Endodermal cell (in vitro differentiated cells): ENCODE measurements around the gene RIC1. TPM values are rescaled to one million over a fixed set of nuclear protein-coding genes. Genes with fewer than 3 reads are reported as not detected.
"Not testable (repeated sequence)": the region's sequence is repeated elsewhere in the genome, so short reads cannot be mapped to it uniquely, and the experiment has no call there.

Experiments
- DNase-seq: peaks from one replicate; pipeline ENCODE4 v3.0.0-alpha.2; 2017
- H3K27ac ChIP-seq: 2 replicates; pipeline ENCODE4 v1.5.1; 2013; ENCODE audit warnings: mild to moderate bottlenecking, low read depth, low read length, moderate library complexity
- H3K27me3 ChIP-seq: 2 replicates; pipeline ENCODE4 v1.6.1; 2013; ENCODE audit warnings: mild to moderate bottlenecking, low read length, moderate library complexity; ENCODE audit not compliant: insufficient read depth, control insufficient read depth, poor library complexity, severe bottlenecking
- H3K36me3 ChIP-seq: 2 replicates; pipeline ENCODE4 v1.7.0; 2013; ENCODE audit warnings: mild to moderate bottlenecking, low read length, moderate library complexity; ENCODE audit not compliant: control insufficient read depth, insufficient read depth
- H3K4me1 ChIP-seq: one replicate; pipeline ENCODE4 v1.7.0; 2013; ENCODE audit warnings: low read length; ENCODE audit not compliant: control insufficient read depth, insufficient read depth
- H3K4me3 ChIP-seq: 2 replicates; pipeline ENCODE4 v1.5.1; 2013; ENCODE audit warnings: mild to moderate bottlenecking, low read length, moderate library complexity
- H3K9ac ChIP-seq: 2 replicates; pipeline ENCODE4 v1.6.1; 2013; ENCODE audit warnings: mild to moderate bottlenecking, low read length, moderate library complexity; ENCODE audit not compliant: poor library complexity, severe bottlenecking; ENCODE audit errors: extremely low read depth
- H3K9me3 ChIP-seq: 2 replicates; pipeline ENCODE4 v1.6.1; 2013; ENCODE audit warnings: mild to moderate bottlenecking, low read length, moderate library complexity; ENCODE audit not compliant: control insufficient read depth
- H3K27ac Mint-ChIP-seq: 2 replicates; pipeline ENCODE4 v1.8.0; 2020; ENCODE audit warnings: mixed read lengths
- H3K27me3 Mint-ChIP-seq: 2 replicates; pipeline ENCODE4 v1.8.0; 2021; ENCODE audit warnings: mild to moderate bottlenecking, mixed read lengths; ENCODE audit not compliant: insufficient read depth
- H3K36me3 Mint-ChIP-seq: 2 replicates; pipeline ENCODE4 v1.8.0; 2020; ENCODE audit warnings: low read depth, mixed read lengths
- H3K4me1 Mint-ChIP-seq: 2 replicates; pipeline ENCODE4 v1.8.0; 2020; ENCODE audit warnings: mixed read lengths
- H3K4me3 Mint-ChIP-seq: 2 replicates; pipeline ENCODE4 v1.8.0; 2020; ENCODE audit warnings: mild to moderate bottlenecking, moderate library complexity, mixed read lengths
- H3K9me3 Mint-ChIP-seq: 2 replicates; pipeline ENCODE4 v1.8.0; 2020; ENCODE audit warnings: mild to moderate bottlenecking, mixed read lengths
- WGBS, 2 experiments: methylation state at CpG; one replicate each; pipeline versions ENCODE4 v1.1.5 to v1.1.7; 2013; ENCODE audit warnings: missing lambda C conversion rate in 2 of 2, mixed read lengths in 1 of 2; ENCODE audit not compliant: insufficient coverage in 1 of 2, insufficient read length in 1 of 2; 5-methylcytosine and 5-hydroxymethylcytosine counted together
- total RNA-seq, 2 donors: library from RNA; stranded (reverse); fragmentation: NEBNext Ultra II Directional in 1 of 2; extraction: Animal tissue kit (Norgen Biotek cat#: 25700) in 1 of 2; gene quantifications; 2 replicates in 1 of 2; 3 replicates in 1 of 2; pipeline ENCODE4 v1.2.1, GENCODE V29; 2021
- TF ChIP-seq, protein P1 (sequence below): fragments of 200-600 bp; sonication (generic); conservative IDR thresholded peaks from 2 replicates; pipeline ENCODE4 v1.5.0; 2021; ENCODE audit warnings: antibody characterized with exemption, mild to moderate bottlenecking

RIC1 gene
- total RNA-seq, 2 donors from 2014 or later: 27.0 to 27.1 TPM

DNA sequence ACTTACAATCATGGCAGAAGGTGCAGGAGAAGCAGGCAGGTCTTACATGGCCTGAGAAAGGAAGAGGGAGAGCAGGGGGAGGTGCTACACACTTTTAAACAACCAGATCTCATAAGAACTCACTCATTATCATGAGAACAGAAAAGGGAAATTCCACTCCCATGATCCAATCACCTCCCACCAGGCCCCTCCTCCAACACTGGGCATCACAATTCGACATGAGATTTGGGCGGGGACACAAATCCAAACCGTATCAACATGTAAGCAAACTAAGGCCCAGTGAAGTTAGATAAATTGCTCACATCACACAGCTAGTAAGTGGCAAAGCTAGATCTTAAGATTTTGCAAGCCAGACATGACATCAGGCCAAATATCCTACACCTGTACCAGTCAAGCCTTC is 48.3 kb upstream of the RIC1 start:
- H3K9me3 Mint-ChIP-seq: peaks cover 3% of the 10 kb centered on the region
- Histone ChIP-seq H3K27me3 (no peaks in the 10 kb centered on the region), H3K4me1 (no peaks in the 10 kb centered on the region), H3K9me3 (no peaks in the 10 kb centered on the region), H3K9ac (no peak overlapping the region), H3K4me3 (no peak overlapping the region), H3K27ac (no peak overlapping the region), H3K36me3 (no peaks in the 10 kb centered on the region)
- H3K27me3 Mint-ChIP-seq: no peaks in the 10 kb centered on the region
- 92% methylated on average over 3 of the region's 3 CpGs; no CpG with 5 or more reads in 1 of the 2 experiments for WGBS, 2 experiments
- no peaks in the 10 kb centered on the region for H3K4me1 Mint-ChIP-seq
- TF ChIP-seq, protein P1, sequence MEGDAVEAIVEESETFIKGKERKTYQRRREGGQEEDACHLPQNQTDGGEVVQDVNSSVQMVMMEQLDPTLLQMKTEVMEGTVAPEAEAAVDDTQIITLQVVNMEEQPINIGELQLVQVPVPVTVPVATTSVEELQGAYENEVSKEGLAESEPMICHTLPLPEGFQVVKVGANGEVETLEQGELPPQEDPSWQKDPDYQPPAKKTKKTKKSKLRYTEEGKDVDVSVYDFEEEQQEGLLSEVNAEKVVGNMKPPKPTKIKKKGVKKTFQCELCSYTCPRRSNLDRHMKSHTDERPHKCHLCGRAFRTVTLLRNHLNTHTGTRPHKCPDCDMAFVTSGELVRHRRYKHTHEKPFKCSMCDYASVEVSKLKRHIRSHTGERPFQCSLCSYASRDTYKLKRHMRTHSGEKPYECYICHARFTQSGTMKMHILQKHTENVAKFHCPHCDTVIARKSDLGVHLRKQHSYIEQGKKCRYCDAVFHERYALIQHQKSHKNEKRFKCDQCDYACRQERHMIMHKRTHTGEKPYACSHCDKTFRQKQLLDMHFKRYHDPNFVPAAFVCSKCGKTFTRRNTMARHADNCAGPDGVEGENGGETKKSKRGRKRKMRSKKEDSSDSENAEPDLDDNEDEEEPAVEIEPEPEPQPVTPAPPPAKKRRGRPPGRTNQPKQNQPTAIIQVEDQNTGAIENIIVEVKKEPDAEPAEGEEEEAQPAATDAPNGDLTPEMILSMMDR: no peak
- no peak overlapping the region for H3K4me3 Mint-ChIP-seq
- no peaks in the 10 kb centered on the region for H3K36me3 Mint-ChIP-seq
- no peak for DNase-seq
- H3K27ac Mint-ChIP-seq: no peak overlapping the region

DNA sequence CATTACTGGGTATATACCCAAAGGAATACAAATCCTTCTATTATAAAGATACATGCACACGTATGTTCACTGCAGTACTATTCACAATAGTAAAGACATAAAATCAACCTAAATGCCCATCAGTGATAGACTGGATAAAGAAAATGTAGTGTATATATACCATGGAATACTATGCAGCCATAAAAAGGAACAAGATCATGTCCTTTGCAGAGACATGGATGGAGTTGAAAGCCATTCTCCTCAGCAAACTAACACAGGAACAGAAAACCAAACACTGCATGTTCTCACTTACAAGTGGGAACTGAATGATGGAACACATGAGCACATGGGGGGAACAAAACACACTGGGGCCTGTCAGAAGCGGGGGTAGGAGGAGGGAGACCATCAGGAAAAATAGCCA is 47.2 kb upstream of the RIC1 start:
- not testable (repeated sequence) for H3K36me3 Mint-ChIP-seq, H3K27ac Mint-ChIP-seq, H3K27ac ChIP-seq, H3K9ac ChIP-seq, DNase-seq, H3K4me1 ChIP-seq, H3K27me3 Mint-ChIP-seq, H3K36me3 ChIP-seq, H3K4me3 Mint-ChIP-seq, H3K9me3 Mint-ChIP-seq, H3K4me1 Mint-ChIP-seq, H3K27me3 ChIP-seq, H3K9me3 ChIP-seq, H3K4me3 ChIP-seq
- 100% methylated on average over 2 of the region's 2 CpGs; no CpG with 5 or more reads in 1 of the 2 experiments for WGBS, 2 experiments

DNA sequence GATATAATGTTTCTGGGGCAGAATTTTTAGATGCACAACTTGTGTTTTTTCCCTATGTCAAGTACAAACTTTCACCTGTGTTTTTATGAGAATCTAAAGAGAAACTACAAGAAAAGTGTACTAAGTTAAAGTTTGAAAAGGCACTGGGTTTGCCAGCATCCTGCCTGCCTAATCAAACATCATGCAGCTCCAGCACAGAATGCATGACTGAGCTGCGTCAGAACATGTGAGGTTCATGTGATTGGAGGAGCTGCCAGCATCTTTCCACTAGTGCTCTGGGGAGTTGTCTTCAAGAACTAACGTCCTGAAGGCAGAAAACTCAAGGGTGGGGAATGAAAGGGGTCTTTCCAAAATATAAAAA is 46.1 kb upstream of the RIC1 start:
- no peak overlapping the region for H3K4me3 ChIP-seq
- no peaks in the 10 kb centered on the region for H3K36me3 Mint-ChIP-seq
- no peaks in the 10 kb centered on the region for H3K27me3 Mint-ChIP-seq
- no peaks in the 10 kb centered on the region for H3K4me1 Mint-ChIP-seq
- no peak for DNase-seq
- WGBS, 2 experiments: 80 to 85% methylated on average over 2 of the region's 2 CpGs
- no peak overlapping the region for H3K4me3 Mint-ChIP-seq
- H3K27ac Mint-ChIP-seq: no peak overlapping the region
- TF ChIP-seq, protein P1: no peak
- H3K9me3 Mint-ChIP-seq: peaks cover 3% of the 10 kb centered on the region
- no peaks in the 10 kb centered on the region for H3K36me3 ChIP-seq
- H3K9me3 ChIP-seq: no peaks in the 10 kb centered on the region
- H3K9ac ChIP-seq: no peak overlapping the region
- no peak overlapping the region for H3K27ac ChIP-seq
- H3K4me1 ChIP-seq: no peaks in the 10 kb centered on the region
- H3K27me3 ChIP-seq: no peaks in the 10 kb centered on the region

DNA sequence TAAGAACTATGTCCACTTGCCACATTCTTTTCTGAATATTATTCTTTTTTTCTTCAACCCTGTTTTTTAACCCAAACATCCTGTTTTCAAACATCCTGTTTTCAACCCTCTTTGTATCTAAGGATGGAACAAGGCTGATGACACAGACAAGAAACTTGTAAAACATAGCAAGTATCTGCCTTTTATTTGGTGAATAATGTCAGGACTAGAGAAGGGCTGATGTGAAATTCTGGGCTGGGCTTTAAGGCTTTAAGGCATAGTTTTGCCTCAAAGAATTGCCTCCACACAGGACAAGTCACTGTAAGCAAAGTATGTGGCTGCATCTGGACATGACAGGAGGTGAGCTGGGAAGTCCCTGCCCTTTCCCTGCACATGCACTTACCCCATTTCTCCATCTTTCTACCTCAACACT is 42.5 kb upstream of the RIC1 start:
- Histone ChIP-seq H3K4me1 (no peaks in the 10 kb centered on the region), H3K4me3 (no peak overlapping the region), H3K36me3 (no peaks in the 10 kb centered on the region), H3K27ac (no peak overlapping the region), H3K9me3 (no peaks in the 10 kb centered on the region), H3K27me3 (no peaks in the 10 kb centered on the region), H3K9ac (no peak overlapping the region)
- DNase-seq: no peak
- H3K27me3 Mint-ChIP-seq: no peaks in the 10 kb centered on the region
- no peak overlapping the region for H3K4me3 Mint-ChIP-seq
- H3K36me3 Mint-ChIP-seq: no peaks in the 10 kb centered on the region
- H3K9me3 Mint-ChIP-seq: peaks cover 3% of the 10 kb centered on the region
- TF ChIP-seq, protein P1: no peak
- no peak overlapping the region for H3K27ac Mint-ChIP-seq
- H3K4me1 Mint-ChIP-seq: peaks cover 11% of the 10 kb centered on the region
